Measurements from ENCODE around the gene DCANP1.

The DCANP1 gene

DNA sequence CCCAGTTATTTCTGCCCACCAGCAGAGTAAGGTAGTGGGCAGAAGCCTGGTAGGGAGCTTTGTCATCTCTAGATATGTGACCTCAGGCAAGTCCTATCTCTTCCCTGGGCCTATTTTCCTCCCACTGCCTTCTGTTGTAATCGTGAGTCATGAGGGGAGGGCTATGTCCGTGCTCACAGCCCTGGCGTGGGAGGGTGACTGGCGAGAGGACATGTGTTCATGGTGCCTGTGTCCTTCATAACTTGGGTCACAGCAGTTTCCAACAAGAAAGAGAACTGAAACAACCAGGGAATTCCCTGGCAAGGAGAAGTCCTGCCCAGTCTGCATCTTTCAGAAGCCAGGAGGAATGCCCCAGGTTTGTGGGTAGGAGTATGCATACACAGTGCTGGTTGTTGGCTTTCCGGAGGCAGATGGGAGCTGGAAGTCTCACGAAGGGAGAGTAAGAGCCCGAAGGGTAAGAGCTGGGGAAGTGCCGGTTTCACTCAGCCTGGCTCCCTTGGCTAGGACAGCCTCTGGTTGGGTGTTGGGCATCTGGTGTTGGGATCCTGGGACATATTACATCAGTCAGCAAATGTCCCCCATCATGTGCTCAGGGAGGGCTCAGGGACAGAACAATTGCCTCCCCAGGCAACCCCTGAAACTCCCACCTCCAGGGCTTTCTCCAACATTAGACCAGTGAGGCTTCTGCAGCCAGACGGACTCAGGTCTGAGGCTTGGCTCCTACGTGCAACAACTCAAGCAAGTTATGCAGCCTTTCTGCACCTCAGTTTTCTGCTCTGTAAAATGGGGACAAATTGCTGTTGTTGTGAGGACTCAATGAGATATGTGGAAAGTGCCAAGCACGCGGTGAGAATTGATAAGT is 9.3 kb upstream of the DCANP1 start:
- DNase-seq: peak; percentile 47

DNA sequence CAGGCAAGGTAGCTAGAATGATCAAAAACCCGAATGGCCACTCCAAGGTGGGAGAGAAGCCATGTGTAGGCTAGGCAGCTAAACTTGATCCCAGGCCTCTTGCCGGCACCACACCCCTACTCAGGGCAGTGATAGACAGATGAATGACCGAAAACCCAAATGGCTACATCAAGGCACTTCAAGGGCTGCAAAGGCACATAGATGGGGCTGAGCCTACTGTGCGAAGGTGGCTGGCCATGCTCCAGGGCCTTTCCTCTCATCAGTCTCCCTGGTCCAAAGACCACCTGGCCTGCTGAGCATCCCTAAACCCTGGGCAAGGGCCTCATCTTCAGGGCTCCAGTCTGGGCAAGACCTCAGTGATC is 8.7 kb upstream of the DCANP1 start:
- no peak for DNase-seq

DNA sequence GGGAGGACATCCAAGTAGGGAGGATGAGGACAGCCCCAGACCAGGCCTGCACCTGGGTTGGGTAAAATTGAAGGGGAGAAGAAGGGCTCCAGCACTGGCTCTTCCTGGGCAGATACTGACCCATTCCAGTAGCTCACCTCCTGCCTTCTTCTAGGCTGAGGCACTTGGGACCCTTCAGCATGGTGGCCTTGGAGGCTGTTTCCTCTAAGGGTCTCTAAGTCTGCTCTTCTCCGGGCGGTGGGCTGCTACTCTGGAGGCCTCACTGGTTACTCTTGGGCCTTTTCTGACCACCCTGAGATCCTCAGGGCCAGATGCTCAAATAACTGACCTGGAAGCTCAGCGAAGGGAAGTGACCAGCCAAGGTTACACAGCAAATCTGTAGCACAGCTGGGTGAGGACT is 7.8 kb upstream of the DCANP1 start:
- DNase-seq: no peak

DNA sequence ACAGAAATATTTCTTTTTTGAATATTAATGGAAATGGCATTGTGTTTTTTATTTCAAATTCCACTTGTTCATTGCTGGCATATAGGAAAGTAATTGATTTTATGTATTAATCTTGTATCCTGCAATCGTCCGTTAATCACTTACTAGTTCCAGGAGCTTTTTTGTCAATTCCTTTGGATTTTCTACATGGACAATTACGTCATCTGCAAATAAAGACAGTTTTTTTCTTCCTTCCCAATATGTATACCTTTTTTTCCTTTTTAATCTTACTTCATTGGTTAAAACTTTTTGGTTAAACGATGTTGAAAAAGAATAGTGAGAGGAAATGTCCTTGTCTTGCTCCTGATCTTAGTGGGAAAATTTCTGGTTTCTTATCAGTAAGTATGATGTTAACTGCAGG is 6.5 kb upstream of the DCANP1 start:
- DNase-seq: no peak

DNA sequence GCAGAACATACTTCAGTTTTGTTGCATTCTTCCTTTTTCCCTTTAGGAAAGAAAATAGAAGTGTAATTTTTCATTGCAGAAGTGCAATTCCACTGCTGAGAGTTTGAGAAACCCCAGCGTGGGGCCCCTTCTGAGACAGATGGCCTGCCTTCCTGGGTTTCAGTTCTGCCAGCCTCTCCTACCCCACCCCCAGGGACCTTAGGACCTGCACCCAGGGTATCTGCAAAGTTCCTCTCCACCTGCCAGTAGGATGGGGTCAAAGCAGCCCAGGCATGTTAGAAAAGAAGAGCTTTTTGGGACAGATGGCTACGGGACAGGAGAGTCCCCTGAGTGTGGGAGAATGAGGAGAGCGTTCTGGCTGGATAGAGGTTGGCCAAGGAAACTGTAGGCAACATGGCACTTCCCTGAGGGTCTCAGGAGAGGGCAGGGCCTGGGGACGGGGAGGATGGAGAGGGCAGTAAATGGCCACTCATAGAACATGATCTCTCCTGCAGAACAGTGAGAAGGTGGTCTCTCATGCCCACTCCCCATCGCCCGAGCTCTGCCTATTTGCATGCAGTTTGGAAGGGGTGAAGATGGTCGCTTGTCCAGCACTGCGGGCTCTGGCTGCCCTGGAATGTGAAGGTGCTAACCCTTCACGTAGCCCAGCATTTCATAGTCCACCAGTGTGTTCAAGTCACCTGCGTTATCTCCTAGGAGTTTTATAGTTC is 5.3 kb upstream of the DCANP1 start, which contains the start of gene TIFAB:
TSS of gene TIFAB (minus strand) at position 31 of the 710 bp plus-strand sequence. CDS start 2,412 bp downstream, outside the sequence.
- DNase-seq: no peak

DNA sequence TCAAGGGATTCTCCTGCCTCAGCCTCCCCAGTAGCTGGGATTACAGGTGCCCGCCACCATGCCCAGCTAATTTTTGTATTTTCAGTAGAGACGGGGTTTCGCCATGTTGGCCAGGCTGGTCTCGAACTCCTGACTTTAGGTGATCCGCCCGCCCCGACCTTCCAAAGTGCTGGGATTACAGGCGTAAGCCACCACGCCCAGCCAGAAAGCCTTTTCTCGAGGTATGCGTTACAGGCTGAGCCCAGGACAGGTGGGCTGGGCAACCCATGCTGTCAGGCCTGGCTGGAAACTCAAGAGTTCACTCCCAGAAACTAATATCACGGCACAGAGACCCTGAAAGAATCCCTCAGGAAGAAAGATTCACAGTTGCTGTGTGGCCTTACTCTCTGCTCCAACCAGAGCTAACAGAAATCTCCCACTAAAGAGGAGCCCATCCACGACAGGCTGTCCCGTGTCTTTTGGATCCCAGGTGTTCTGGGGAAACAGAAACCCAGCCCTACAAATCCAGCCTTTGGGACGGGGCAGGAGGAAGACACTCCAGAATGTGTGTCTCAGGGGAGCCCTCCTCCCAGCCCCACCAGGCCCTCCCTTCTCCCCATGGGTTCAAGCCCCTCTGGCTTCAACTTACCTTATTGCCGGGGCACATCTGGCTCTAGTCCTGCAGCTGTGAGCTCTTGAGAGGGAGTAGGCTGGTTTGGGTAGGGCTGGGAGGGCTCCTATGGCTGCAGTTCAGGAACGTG is 4.6 kb upstream of the DCANP1 start:
- DNase-seq: no peak

DNA sequence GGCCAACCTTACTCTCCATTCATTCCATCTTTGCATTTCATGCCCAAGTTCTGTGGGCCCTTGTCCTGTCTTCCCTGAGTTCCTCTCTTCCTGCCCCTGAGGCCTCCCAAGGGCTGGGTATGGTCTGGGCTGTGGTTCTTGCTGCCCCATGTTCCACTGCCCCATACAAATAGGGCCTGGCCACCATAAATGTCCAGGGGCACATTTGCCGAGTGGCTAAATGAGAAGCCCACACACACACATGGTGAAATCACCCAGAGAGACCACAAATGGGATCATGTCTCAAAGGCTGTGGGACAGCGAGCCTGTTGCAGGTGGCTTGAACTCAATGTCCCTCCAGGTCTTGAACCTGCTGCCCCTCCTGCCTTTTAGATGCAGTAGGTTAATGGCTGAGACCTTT is 3.8 kb upstream of the DCANP1 start:
- no peak for DNase-seq

DNA sequence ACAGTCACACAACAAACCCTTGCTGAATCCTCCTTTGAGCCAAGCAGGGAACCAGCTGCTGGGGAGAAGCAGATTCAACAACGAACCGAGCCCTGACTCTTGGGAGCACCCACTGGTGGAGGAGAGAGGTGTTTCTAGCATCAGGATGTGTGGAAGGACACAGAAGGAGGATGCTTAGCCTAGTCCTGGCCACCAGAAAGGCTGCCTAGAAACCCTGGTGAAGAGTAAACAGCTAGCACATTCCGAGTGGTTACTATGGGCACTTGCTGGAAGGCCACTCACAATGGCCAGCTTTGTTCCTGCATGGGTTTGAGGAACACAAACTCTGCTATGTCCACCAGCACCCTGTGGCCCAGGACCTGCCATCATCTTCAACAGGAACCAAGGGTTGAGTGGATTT is 3.2 kb upstream of the DCANP1 start:
- no peak for DNase-seq

DNA sequence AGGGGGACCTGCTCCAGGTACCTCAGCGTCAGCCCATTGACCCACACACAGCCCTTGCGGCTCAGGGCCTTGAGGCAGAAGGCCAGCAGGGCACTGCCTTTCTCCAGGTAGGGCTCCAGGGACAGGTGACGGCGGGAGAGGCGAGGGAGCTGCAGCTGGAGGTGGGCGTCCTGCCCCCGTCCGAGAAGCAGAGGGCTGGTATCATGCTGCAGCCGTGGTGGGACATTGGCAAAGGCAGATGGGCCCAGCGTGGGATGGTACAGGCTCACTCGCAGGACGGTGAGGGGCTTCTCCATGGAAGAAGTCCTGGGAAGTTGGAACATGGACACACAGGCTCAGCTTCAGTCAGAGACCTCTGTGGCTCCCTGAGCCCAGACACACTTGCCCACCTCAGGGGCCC is 2.5 kb upstream of the DCANP1 start:
- no peak for DNase-seq

DNA sequence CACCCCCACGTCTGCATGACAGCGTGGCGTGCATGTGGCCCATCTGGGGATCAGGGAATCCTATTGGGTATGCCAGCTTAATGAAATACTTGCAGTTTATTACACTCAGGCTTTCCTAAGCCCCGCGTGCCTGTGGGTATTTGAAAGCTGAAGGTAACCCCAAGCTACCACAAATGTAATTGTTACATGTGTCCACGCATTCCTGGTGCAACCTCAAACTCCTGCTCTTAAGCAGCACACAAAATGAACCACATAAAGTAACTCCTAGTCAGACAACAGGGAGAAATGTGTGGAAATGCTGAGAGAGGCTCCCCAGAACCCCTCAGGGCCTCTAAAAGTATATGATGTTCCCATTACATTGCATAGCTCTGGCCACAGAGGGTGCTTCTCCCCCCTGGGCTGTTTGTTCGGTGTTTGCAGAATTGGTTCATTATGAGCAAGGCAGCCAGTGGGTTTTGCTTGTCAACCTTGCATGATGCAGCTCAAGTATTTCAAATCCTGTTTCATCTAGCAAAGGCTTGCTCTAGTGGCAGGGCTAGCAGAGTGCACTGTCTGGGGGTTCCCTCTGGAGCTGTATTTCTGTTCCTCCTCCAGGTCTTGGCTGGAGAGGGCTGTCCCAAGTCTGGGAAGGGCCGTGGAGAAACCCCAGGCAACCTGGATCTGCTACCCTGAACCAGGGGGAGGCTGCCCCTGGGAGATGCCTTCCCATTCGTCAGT is 1.8 kb upstream of the DCANP1 start:
- no peak for DNase-seq

DNA sequence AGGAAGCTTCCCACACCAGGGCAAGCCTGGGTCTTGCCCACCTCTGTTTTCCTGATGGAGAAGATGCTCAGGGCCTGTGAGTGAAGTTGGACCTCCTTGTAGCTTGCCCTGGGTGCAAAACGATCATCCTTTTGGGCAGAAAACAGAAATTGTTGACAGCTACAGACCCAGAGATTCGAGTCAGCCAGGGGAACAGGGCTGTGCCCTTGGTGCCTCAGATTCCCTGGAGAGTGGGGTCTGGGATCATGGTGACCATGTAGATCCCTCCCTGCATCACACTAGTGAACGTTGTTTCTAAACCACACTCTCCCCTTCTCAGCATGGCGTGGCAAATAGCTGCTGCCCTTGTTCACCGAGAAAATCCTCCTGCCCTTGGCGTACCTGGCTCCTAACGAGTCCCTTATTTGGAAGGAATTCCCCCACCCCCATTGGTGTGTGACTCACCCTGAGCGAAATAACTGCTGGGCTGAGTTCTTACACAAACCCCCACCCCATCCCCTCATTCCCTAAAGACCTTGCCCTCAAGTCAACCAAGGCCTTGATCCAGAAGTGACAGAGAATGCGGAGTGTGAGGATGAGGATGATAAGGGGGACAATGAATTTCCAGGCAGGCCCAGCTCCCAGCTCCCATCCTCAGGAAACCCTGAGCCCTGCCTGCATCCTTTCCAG is 1.1 kb upstream of the DCANP1 start:
- no peak for DNase-seq

DNA sequence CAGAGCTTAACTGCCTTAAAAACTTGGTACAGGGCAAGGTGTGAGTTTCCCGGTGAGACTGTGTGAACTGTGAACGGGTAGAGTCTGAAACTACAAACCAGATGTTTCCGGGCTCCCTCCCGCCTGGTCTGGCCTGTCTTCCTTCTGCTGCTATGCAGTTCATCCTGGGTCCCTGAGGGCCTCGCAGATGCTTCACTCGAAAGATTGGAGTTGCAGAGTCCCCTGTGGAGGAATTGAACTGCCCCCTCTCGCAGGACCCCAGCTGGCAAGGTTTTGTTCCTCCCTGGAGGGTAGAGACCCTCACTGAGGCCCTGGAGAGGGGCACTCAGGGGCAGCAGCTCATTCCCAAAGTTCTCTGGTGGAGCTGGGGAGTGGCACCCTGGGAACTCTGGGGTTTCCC is 533 bp downstream of the DCANP1 start:
- DNase-seq: no peak

DNA sequence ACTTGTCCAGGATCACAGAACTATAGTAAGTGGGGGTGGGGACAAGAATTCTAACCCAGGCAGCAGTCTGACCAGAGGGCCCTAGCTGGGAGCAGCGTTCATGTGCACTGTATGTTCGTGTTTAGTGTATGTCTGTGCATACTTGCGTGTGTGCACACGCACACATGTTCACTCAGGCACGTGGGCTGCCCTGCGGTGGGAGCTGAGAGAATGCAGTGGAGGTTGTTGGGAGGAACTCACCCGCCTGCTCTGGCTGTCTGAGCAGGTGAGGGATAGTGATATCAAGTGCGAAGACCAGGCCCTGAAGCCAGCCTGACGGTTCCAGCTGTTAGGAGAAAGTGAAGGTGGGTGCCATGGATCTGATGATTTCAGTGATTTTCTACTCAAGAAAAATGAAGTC is 942 bp downstream of the DCANP1 start:
- DNase-seq: no peak

DNA sequence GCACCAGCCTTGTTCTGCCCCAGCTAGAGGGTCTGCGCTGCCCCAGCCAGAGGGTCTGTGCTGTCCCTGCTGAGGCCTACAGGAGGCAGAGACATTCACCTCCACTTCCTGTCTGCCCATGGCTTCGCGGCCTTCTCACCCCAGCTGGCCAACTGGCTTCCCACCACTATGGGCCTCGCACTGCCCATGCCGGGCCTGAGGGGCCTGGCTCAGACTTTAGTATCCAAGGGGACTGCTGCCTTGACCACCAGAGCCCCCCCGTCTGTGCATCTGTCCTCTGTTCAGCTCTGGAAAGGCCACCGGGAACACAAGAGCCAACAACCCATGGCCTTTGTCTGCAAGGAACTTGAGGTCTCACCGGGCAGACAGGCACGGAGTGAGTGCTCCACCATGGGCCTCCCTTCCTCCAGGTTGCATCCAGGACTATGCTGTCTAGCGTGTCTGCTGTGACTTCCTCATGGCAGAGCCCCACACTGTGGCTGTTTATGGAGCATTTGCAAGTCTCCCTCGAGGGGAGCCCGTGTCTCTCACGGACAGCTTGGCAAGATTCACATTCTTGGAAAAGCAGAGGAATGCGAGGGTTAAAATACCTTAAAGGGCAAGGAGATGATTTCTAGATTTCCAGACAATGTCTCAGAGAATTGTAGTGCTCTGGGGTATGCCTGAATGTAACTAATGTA is 1.7 kb downstream of the DCANP1 start:
- DNase-seq: peak; percentile 22

DNA sequence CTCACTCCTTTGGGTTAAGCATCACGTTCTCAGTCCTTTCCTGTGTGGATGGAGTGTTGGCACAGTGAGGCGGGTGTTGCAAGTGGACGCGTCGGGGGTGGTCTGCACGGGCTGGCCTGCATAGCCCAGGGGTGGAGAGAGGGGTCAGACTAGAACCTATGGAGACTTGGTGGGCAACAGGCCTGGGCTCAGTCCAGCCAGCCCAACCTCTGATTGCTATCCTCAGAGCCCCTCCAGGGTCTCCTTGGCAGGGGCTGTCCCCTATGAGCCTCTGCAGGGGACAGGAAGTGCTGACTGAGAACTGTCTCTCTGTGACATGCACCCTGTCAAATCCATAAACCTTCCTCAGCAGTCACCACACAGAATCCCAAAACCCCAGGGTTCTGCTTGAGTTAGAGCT is 2.3 kb downstream of the DCANP1 start:
- DNase-seq: no peak

DNA sequence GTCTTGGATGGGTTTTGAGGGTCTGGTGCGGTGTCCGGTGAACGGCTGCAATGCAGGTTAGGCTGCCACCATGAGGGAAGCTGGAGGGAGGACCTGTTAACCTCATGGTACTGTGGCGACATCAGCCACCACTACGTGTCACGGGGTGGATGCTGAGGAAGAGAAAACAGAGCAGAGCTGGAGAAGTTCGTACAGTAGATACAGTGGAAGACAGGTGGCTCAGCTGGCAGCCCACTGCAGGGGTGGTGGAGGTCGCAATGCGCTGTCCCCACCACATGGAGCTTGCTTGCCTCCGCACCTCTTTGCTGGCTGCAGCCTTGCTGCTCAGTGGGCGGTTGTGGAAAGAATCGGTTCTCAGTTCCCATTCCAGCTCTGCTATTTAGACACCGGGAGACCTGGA is 2.8 kb downstream of the DCANP1 start:
- no peak for DNase-seq

DNA sequence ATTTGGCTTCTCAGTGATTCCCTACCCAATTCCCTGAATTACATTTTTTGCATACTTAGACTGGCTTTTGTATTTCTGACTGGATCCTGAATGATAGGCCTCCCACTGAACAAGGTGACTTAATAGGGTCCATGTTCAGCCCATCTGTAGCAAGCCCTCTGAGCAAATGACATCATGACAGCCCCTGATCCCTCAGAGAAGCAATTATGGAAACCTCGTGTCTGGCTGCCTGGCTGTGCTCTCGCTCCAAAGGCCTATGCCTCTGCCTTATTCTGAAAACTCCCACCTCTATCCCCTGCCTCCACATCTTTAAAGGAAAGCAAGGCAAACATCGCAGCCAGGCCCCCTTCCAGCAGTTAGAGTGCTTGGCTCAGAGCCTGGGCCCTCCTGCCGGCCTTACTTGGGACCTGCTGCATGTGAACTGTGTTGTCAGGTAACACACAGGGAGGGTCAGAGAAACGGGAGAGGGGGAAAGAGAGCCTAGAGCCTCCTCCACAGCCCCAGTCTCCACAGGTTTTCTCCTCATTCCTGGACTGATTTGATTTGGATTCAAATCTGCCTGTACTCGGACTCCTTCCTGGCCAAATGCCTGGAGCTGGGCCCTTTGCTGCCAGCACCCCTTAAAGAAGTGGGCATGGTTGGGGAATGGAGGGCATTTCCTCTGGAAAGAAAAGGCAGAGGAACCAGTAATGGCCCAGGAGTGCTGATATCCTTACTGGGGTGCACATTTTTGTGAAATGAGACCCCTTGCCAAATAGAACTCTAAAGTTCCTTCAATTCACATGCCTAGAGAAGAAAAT is 3.8 kb downstream of the DCANP1 start:
- DNase-seq: no peak

DNA sequence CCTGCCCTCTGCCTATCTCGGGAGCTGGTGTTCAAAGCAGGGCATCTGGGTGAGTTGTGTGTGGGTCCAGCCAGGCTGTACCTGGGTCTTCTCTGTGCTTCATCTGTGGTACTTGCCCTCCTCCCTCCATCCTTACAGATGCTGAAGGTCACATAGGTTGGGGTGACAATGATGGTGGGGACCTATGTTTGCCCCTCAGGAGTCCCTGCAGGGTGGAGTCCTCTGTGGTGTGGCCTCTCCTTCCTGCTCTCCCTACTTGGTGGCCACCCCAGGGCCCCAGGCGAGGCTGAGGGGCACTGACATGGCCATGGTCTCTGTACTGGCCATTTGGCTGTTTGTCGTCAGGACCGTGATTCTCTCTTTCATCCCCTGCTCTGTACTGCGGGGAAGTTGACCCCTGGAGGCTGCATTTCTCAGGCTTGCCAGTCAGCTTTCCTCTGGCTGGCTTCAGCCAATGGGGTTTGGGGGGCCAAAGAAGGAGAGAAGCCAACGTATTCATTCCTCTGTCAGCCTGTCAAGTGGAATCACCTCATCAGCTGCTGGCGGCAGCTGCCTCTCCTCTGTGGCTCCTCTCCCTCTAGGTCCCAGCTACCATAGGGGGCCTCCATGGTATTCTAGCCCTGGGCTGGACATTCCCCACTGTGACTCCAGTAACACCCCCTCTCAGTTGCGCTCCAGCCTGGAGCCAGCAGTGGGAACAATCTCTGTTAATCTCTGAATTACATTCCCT is 4.6 kb downstream of the DCANP1 start:
- DNase-seq: no peak

DNA sequence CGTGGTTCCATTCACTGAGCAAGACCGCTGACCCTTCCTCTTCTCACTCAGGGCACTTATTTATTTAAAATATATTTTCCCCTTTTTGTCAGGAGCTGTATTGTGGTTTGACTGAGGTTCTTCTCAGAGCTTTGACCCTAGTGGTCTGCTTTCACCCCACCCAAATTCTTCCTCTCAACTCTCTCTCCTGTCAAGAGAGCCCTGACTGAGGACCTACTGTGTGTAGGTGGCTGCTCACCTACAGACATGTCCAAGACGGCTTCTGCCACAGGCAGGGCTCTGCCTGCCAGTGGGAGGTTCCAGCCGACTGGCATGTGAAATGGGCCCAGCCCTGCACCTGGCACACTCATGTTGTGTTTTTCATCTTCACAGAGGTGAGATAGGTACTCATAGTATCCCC is 5.2 kb downstream of the DCANP1 start:
- DNase-seq: no peak

DNA sequence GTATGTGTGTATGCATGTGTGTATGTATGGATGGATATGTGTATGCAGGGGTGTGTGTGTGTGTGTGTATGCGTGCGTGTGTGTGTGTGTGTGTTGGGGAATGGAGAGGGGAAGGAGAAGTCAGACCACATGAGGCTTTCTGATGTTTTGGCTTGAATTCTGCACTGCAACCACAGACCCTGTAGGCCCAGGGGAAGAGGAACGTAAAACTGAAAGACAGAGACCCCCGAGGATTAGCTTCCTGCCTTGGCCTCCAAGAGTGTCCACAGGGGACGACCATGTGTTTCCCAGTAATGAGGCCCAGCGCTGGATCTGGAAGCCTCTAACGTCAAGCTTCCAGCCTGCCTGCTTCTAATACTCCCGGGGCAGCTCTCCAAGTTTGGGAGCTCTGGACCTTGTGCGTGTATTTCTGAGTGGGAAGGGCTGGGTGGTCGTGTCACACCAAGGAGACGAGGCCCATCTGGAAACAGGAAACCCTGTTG is 5.8 kb downstream of the DCANP1 start:
- no peak for DNase-seq
